G401.6 (cell line): ENCODE results near the gene DIPK1B.

Experiments used
- FAIRE-seq: peaks from 2 replicates; lab custom pipeline; 2012; peaks lifted over from hg19 to GRCh38; lab: Jason Lieb, UNC

The DIPK1B gene

DNA sequence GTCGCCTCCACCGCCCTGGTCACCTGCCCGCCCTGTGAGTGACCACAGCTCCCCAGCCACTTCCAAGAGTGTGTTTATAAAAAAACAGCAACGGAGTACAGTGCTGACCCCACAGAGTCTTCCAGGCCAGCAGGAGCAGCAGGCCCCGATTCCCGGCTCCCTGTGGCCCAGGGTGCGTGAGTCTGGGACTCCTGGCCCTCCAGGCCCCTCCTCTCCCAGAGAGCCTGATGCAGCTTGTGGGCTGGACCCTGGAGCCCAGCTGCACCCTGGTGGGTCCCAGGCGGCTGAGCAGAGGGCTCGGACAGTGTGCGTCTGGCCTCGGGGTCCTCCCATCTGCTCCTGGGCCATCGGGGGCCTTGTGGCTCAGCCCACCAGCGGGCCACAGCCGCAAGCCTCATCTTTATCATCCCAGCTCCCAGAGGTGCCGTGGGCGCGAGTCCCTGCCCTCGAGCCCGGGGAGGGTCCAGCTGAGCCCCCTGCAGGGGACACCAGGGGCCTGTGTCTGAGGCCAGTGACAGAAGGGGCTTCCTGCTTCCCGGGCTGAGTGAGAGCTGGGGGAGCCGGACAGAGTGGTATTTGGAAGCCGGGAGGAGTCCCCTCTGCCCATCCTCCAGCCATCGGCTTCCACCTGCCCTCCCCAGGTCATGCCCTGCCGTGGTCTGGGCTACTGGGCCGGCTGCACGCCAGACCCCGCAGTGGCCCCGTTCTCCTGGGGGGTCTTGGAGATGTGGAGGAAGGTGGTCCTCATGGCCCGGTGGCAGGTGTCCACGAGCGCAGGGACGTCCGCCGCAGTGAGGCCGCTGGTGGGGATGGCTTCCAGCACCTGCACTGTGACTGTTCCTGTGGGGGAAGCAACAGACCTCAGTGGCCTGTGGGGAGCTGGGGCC, 39.0 kb upstream of the DIPK1B start:
- no peak for FAIRE-seq

- FAIRE-seq = no peak
Measured at GRCh38 chr9:136673975-136674785, 38.2 kb upstream of the DIPK1B start.

DNA sequence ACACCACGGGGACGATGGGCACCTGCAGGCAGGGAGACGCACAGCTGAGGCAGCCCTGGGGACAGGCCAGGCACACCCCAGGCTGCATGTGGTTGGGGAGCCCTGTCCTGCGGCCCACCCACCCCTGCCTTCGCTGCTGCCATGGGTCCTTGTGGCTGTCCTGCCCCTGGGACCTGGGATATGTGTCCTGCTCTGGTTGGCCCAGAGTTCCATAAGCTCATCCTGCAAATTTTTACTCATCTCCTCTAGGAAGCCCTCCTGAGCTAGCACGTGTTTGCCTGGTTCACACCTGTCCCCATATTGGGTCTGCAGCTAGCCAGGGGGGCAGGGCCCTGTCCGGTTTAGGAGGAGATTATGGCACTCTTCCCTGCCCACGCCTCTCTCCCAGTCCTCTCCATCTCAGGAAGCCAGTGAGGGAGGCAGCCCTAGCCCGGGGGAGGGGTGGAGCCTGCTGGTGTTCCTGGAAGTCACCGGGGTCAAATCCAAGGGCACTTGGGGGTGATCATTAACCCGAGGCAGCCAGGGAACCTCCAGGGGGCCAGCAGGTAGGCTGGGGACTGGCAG, 37.5 kb upstream of the DIPK1B start:
- no peak for FAIRE-seq

DNA sequence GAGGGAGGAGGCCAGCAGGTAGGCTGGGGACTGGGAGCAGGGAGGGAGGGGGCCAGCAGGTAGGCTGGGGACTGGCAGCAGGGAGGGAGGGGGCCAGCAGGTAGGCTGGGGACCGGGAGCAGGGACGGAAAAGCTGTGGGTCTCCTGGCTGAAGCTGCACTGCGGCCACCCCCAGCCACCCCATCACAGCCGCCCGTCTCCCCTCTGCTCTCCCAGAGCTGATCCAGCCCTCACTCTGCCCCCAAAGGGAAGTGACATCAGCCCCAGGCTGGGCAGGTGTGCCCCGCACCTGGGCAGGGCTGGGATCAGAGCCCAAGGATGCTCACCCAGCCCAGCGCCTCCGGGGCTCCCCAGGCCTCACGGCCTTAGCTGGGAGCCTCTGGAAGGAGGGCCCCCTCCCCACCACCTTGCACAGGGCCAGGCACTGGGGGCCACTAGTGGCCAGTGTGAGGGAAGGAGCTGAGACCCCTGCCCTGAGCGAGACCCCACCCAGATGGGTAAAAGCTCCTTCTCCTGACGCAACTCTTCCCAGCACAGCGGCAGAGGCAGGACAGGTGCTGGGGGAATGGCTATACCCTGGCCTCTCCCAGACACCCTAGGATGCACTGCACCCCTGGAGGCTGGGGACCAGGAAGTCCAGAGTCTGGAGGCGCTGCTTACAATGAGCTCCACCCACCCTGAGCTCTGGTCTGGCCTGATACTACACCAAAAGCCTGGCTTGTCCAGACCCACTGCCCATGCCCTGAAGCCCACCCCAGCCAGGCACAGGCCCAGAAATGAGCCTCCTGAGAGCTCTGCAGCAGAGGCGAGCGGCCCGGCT, 36.7 kb upstream of the DIPK1B start:
- no peak for FAIRE-seq

DNA sequence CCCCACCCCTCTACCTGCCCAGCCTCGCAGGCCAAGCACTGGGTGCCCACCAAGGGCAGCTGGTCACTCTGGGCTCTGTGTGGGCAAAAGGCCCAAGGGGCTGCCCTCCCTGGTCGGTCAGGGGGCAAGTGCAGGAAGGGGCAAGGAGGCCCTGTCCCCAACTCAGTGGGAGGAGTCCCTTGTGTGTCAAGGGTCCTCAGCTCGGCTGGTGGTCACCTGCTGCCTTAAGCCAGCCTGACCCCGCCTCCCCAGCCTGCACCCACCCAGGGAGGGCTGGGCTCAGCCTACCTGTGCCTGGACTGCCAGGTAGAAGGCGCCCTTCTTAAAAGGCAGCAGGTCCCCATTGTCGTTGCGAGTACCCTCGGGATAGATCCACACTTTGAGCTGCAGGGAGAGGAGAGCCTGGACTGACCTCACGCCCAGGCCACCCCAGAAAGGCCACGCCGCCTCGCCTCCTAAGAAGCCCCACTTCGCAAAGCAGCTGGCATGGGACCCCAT, 36.0 kb upstream of the DIPK1B start:
- no peak for FAIRE-seq

DNA sequence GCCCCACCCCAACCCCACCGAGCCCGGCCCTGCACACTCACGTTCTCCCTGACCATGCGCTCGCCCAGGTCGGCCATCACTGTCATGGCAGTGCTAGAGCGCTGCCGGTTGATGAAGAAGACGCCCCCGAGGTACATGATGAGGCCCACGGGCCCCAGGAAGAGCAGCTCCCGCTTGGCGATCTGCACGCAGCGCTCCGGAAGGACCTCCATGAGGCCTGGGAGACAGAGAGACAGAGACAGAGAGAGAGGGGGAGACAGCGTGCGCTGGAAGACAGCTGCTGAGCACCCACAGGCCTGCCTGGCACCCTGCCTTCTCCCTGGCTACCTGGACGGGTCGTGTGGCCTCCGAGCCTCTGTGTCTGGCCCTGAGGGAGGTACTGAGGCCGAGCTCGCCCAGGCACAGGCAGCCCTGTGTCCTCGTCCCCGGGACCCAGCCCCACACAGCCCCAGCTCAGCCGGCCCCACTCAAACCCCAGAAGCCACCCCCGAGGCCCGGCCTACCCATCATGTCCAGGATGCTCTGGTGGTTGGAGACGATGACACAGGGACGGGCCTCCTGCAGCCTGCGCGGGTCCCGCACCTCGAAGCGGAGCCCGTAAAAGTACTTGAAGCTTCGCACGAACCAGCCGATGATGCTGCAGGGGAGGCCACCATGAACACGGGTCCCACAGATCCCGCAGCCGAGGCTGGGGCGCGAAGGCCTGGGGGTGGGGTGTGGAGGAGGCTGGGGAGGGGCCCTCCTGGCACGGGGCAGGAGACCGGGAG, 35.3 kb upstream of the DIPK1B start:
- no peak for FAIRE-seq

GRCh38 chr9:136678034-136678433, 34.3 kb upstream of the DIPK1B start:
- no peak for FAIRE-seq

DNA sequence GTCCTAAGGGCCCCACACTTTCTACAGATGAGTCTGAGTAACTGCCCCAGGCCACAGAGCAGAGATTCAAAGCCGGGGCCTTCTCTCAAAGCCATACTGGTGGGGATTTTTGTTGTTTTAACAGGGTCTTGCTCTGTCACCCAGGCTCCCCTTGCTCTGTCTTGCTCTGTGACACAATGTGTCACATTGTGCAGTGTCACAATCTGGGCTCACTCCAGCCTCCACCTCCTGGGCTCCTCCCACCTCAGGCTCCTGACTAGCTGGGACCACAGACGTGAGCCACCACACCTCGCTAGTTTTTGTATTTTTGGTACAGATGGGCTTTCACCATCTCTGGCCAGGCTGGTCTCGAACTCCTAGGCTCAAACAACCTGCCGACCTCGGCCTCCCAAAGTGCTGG, 33.7 kb upstream of the DIPK1B start:
- no peak for FAIRE-seq

DNA sequence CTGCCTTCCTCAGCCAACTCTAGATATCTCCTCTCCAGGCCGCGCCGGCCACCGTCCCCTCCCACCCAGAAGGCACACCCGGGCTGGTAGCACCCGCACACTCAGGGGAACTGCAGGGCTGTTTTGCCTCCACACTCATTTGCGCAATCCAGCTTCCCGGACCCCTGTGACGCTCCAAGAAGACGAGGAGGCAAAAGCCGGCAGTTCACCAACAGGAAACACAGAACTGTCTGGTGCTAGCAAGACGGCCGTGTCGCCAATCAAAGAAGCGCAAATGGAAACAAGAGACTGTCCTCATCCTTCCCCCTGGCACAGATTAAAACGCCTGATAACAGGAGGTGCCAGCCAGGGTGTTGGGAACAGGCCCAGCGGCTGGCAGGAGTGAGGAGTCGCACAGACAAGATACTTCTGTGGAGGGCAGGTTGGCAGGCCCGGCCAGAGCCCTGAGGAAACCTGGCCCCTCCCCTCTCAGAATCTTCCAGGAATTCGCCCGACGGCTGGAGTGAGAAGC, 32.9 kb upstream of the DIPK1B start:
- no peak for FAIRE-seq

GRCh38 chr9:136681029-136681428, 31.3 kb upstream of the DIPK1B start:
- no peak for FAIRE-seq

DNA sequence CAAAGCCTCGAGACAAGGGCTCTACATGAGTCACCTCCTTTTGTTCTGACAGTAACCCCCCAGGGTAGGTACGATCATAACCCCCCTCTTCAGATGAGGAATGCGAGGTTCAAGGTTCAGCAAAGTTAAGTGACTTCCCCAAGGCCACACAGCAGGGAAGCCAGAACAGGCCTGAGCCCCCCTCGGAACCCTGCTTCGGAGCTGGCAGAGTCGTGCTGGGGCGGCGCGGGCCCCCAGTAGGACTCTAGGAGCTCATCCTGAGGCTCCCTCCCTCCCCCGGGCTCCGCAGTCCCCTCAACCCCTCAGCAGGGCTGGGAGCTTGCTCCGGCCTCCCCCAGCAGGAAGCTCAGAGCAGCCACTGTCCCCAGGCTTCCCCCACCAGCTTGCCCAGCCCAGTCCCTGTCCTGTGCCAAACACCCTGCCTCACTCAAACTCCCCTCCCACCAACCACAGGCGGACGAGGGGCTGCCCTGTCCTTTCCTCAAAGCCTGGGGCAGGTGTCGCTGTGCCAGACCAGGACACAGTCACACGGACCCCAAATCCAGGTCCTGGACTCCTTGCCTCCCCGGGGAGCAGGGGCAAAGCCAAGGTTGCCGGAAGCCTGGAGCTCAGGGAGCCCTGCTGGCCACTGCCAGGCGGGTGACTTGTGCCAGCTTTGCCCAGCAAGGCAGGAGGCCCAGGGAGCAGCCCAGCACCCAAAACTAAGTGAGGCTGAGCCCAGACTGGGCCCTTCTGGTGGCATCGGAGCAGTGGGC, 30.2 kb upstream of the DIPK1B start:
- FAIRE-seq = no peak

- FAIRE-seq = no peak
Measured at GRCh38 chr9:136682710-136683109, 29.7 kb upstream of the DIPK1B start.

GRCh38 chr9:136683173-136683745, 29.1 kb upstream of the DIPK1B start:
- no peak for FAIRE-seq

GRCh38 chr9:136683755-136684154, 28.6 kb upstream of the DIPK1B start:
- FAIRE-seq = no peak

- FAIRE-seq = no peak
Measured at GRCh38 chr9:136684339-136684738, 28.0 kb upstream of the DIPK1B start.

DNA sequence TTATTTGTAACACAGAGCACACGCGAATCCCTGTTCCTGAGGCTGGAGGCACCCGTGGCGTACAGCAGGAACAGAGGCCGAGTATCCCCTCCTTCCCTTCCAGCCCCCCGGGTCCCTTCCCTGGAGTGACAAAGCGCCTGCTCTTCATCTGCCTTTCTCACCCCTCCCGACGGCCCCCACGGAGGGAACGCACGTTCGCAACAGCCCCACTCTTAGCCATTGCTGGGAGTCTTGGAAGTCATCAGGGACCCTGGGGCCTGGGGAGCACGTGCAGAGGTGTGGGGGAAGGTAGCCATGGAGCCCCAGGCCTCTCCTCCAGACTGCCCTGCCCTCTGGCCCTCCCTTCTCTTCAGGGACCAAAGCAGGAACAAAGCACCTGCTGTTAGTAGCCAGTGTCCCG, 27.6 kb upstream of the DIPK1B start:
- FAIRE-seq = no peak

GRCh38 chr9:136685216-136685615, 27.2 kb upstream of the DIPK1B start:
- no peak for FAIRE-seq

DNA sequence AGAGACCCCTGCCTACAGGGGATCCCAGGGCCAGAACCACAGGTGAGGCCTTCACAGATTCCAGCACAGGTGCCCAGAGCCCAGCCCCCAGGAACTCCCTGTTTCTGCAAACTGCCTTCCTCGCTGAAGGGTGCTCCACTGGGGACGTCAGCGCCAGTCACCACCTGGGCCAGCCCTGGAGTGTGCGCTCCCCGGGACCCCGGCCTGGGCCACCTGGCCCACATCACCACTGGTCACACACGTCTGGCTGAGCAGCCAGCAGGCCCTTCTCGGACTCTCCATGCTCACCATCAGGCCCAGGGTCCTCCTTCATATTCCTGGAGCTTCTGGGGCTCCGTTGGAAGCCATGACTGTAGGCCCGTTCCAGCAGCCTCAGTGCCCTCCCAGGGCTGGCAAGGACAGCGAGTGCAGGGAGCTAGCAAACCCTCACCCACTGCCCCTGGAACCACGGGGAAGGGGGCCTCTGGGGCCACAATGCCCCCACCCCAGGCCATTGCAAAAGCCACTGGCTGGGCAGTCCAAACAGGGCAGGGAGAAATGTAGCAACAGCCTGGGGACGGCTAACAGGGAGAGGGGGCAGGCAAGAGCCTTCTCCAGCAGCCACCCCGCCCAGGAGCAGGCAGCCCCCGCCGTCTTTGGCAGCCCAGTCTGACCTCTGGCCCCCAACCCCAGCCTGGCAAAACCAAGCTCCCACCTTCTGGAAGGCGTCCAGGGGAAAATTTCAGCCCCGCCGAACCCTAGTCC, 26.4 kb upstream of the DIPK1B start:
- FAIRE-seq = no peak

- no peak for FAIRE-seq
Measured at GRCh38 chr9:136686534-136686793, 25.9 kb upstream of the DIPK1B start.
